ENCODE measurements around the gene MADD.
A peak's percentile ranks its signal among the peaks of the same experiment; 100 is the strongest.

The MADD gene

GRCh38 chr11:47243454-47243853 lies 26.5 kb upstream of the MADD start:
- no peak overlapping the region for H3K4me3 ChIP-seq (ENCODE audit: low read depth, low read length)
- TF ChIP-seq, protein P1, sequence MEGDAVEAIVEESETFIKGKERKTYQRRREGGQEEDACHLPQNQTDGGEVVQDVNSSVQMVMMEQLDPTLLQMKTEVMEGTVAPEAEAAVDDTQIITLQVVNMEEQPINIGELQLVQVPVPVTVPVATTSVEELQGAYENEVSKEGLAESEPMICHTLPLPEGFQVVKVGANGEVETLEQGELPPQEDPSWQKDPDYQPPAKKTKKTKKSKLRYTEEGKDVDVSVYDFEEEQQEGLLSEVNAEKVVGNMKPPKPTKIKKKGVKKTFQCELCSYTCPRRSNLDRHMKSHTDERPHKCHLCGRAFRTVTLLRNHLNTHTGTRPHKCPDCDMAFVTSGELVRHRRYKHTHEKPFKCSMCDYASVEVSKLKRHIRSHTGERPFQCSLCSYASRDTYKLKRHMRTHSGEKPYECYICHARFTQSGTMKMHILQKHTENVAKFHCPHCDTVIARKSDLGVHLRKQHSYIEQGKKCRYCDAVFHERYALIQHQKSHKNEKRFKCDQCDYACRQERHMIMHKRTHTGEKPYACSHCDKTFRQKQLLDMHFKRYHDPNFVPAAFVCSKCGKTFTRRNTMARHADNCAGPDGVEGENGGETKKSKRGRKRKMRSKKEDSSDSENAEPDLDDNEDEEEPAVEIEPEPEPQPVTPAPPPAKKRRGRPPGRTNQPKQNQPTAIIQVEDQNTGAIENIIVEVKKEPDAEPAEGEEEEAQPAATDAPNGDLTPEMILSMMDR (IDR thresholded peaks at IDR 0.05; ENCODE audit: borderline replicate concordance, insufficient read depth, low read depth, low read length) = no peak

GRCh38 chr11:47244448-47245350 lies 25.2 kb upstream of the MADD start:
- H3K4me3 ChIP-seq (ENCODE audit: low read depth, low read length) = no peak overlapping the region
- TF ChIP-seq, protein P1 (IDR thresholded peaks at IDR 0.05; ENCODE audit: borderline replicate concordance, insufficient read depth, low read depth, low read length) = no peak

GRCh38 chr11:47245611-47246357 lies 24.1 kb upstream of the MADD start:
- no peak overlapping the region for H3K4me3 ChIP-seq (ENCODE audit: low read depth, low read length)
- TF ChIP-seq, protein P1 (IDR thresholded peaks at IDR 0.05; ENCODE audit: borderline replicate concordance, insufficient read depth, low read depth, low read length) = no peak

DNA sequence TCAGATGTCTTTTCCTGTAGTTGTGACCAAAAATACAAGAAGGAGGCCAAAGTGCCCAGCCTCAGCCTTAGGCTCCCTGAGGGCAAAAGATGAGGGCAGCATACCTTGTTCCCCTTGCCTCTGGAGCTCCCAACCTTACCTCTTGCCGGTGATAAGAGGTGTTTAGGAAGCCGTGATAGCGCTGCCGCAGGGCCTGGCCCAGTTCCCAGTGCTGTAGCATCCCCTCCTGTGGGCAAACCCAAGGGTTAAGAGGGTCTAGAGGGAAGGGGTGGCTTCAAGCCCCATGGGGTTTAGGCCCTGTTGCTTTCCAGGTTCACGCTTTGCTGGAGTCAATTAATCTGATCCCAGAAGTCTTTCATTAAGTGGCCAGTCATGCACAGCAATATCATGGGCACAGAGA lies 22.4 kb upstream of the MADD start:
- no peak overlapping the region for H3K4me3 ChIP-seq (ENCODE audit: low read depth, low read length)

GRCh38 chr11:47248304-47248663 lies 21.6 kb upstream of the MADD start:
- H3K4me3 ChIP-seq (ENCODE audit: low read depth, low read length) = peak overlapping the region; percentile 88
- TF ChIP-seq, protein P1 (IDR thresholded peaks at IDR 0.05; ENCODE audit: borderline replicate concordance, insufficient read depth, low read depth, low read length) = no peak

More for the DNA sequence above, 22.4 kb upstream of the MADD start:
- TF ChIP-seq, protein P1 (IDR thresholded peaks at IDR 0.05; ENCODE audit: borderline replicate concordance, insufficient read depth, low read depth, low read length) = no peak

DNA sequence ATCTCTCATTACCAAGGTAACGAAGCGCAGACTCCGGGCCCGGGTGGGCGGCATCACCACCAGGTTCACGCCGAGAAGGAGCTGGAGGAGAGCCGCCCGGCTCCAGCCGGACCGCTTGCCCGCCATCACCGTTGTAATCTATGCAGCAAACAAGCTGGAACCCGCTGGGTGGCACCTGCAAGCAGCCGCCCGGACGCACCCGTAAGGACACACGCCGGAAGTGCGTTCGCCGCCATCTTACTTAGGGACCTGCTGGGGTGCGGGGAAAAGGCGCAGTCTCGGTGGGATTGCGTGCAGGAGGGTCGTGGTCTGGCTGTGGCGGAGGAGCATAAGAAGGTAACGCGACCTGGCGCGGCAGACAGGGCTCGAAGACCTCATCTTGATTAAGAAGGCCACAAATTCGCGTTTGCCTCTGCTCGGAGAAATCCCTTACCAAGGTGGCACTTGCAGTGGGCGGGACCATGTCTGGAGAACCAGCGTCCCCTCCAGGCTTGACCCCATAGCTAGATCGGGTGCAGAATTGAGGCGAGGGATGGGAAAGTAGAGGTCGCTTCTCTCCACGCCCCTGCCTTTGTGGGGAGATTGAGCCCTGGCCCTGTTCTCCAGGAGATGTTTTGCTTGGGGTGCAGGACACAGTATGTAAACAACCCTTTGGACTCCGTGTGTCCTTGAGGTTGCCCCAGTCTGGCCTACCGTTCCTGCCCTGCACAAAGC lies 21.1 kb upstream of the MADD start, which contains the start of gene ACP2:
Gene ACP2, minus strand, starts transcription at position 151 of the 714 bp plus-strand sequence. Its CDS starts 25 bp downstream, at position 126.
- H3K4me3 ChIP-seq (ENCODE audit: low read depth, low read length) = peak within 1 kb of the TSS; percentile 88
- TF ChIP-seq, protein P1 (IDR thresholded peaks at IDR 0.05; ENCODE audit: borderline replicate concordance, insufficient read depth, low read depth, low read length) = peak; percentile 32; the same call in 1 of the 2 replicates
